Astrocyte of the cerebellum (primary cell): ENCODE results near the gene B3GAT1.

Experiments used
- DNase-seq: peaks from one replicate; pipeline ENCODE4 v3.0.0-alpha.2; 2011; ENCODE audit warnings: low read depth
- H3K4me3 ChIP-seq: 2 replicates; pipeline ENCODE4 v1.5.1; 2011; ENCODE audit warnings: mild to moderate bottlenecking, low read depth, low read length, moderate library complexity
- in situ Hi-C: cut with HindIII; loops from 2 replicates; pipeline ENCODE4 v1.10.0; 2017; ENCODE audit warnings: low sequenced_read_pairs
- TF ChIP-seq, protein P1 (sequence below): IDR thresholded peaks from 2 replicates; pipeline ENCODE4 v1.5.1; 2012; ENCODE audit warnings: low read length, low read depth, moderate library complexity, mild to moderate bottlenecking; ENCODE audit errors: missing control alignments

Gene B3GAT1

GRCh38 chr11:134433806-134434205 lies 21.8 kb upstream of the B3GAT1 start:
- TF ChIP-seq, protein P1, sequence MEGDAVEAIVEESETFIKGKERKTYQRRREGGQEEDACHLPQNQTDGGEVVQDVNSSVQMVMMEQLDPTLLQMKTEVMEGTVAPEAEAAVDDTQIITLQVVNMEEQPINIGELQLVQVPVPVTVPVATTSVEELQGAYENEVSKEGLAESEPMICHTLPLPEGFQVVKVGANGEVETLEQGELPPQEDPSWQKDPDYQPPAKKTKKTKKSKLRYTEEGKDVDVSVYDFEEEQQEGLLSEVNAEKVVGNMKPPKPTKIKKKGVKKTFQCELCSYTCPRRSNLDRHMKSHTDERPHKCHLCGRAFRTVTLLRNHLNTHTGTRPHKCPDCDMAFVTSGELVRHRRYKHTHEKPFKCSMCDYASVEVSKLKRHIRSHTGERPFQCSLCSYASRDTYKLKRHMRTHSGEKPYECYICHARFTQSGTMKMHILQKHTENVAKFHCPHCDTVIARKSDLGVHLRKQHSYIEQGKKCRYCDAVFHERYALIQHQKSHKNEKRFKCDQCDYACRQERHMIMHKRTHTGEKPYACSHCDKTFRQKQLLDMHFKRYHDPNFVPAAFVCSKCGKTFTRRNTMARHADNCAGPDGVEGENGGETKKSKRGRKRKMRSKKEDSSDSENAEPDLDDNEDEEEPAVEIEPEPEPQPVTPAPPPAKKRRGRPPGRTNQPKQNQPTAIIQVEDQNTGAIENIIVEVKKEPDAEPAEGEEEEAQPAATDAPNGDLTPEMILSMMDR = no peak
- in situ Hi-C loops = no loop called here
- H3K4me3 ChIP-seq = no peak overlapping the region
- DNase-seq = no peak

- TF ChIP-seq, protein P1 = no peak
- DNase-seq = no peak
- in situ Hi-C loops = no loop called here
- no peak overlapping the region for H3K4me3 ChIP-seq
These were observed 21.2 kb upstream of the B3GAT1 start for GRCh38 chr11:134433251-134433650.

DNA sequence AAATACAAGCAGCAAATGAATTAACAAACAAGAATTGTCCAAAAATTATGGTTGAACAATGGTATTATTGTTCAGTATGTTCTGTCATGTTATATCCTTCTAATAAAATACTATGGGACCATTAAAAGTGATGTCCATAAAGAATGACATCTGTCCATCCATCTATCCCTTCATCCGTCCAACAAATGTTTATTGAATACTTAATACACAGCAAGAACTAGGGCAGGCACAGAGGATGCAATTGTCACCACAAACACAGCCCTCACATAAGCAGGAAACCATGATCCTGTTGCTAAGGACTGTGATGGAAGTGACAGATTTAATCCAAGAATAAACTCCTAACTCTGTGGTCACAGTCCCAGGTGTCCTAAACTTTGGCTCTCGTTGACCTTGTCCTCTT lies 20.7 kb upstream of the B3GAT1 start:
- TF ChIP-seq, protein P1 = no peak
- H3K4me3 ChIP-seq = no peak overlapping the region
- no peak for DNase-seq
- in situ Hi-C loops = no loop called here

- in situ Hi-C loops = no loop called here
- no peak for DNase-seq
- TF ChIP-seq, protein P1 = no peak
- H3K4me3 ChIP-seq = no peak overlapping the region
These were observed 17.1 kb upstream of the B3GAT1 start for GRCh38 chr11:134429106-134429505.

DNA sequence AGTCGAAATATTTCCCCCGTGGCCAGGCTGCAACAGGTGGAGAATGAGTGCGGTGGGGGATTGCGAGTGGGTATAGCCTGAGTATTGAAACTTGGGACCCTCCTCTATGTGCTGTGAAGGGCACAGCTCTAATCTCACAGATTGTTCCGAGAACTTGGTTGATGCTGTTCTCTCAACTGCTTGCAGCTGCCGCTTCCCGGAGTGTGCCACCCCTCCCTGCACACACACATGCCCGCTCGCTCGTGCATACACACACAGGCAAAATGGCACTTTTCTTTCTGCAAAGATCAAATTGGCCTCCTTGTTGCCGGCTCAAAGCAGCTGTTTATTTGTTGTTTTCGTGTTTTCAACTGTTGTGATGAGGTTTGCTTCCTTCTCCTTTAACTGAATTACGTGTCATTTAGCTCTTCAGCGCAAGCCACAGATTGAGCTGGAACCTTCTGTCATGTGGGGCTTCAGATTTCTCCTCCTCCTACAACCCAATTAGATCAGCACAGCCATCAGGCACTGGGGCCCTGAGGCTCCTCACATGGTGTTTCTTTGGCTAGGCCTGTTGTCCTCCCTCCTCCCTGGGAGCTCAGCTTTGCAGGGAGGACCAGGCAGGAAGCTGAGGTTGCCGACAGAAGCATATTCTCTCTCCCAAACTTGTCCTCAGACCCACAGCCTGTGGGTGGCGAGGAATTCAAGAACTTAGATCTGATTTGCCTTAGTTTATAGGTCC lies 13.9 kb upstream of the B3GAT1 start:
- no peak overlapping the region for H3K4me3 ChIP-seq
- TF ChIP-seq, protein P1 = no peak
- in situ Hi-C loops = no loop called here
- no peak for DNase-seq

DNA sequence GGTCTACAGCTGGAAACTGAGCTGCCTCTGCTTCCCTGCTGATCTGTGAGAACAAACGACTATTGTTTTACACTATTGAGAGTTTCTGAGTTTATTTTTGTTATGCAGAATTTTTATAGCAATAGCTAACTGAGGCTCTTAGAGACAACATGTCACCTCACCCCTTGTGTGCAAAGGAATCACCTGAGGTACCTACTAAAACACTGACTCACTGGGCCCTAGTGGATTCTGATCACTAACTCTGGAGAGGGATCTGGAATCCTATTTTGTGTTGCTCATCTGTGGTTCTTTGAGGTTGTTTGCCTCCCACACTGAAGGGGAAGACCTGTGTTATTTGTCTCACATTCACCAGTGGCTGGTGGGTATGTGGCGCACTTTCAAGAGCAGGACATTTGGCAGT lies 13.4 kb upstream of the B3GAT1 start:
- H3K4me3 ChIP-seq = no peak overlapping the region
- DNase-seq = no peak
- TF ChIP-seq, protein P1 = no peak
- in situ Hi-C loops = no loop called here
